GM18517 (cell line): ENCODE data around the gene BEST3.

Source experiments
- ATAC-seq: cut with Tn5 transposase; IDR thresholded peaks from one replicate; pipeline ENCODE4 v1.9.1; 2021; ENCODE audit warnings: mild to moderate bottlenecking, moderate library complexity; ENCODE audit not compliant: unreplicated experiment

Gene BEST3

GRCh38 chr12:69698769-69699540 lies at the start of gene BEST3:
TSS of gene BEST3 (minus strand) at chr12:69699303. CDS start at chr12:69697798, 1,505 bp downstream.
- no peak for ATAC-seq

- ATAC-seq, result no peak
Observed at GRCh38 chr12:69744109-69744508, 45.0 kb upstream of the BEST3 start.

GRCh38 chr12:69739287-69740191 lies 40.4 kb upstream of the BEST3 start:
- ATAC-seq, result peak; percentile 48

DNA sequence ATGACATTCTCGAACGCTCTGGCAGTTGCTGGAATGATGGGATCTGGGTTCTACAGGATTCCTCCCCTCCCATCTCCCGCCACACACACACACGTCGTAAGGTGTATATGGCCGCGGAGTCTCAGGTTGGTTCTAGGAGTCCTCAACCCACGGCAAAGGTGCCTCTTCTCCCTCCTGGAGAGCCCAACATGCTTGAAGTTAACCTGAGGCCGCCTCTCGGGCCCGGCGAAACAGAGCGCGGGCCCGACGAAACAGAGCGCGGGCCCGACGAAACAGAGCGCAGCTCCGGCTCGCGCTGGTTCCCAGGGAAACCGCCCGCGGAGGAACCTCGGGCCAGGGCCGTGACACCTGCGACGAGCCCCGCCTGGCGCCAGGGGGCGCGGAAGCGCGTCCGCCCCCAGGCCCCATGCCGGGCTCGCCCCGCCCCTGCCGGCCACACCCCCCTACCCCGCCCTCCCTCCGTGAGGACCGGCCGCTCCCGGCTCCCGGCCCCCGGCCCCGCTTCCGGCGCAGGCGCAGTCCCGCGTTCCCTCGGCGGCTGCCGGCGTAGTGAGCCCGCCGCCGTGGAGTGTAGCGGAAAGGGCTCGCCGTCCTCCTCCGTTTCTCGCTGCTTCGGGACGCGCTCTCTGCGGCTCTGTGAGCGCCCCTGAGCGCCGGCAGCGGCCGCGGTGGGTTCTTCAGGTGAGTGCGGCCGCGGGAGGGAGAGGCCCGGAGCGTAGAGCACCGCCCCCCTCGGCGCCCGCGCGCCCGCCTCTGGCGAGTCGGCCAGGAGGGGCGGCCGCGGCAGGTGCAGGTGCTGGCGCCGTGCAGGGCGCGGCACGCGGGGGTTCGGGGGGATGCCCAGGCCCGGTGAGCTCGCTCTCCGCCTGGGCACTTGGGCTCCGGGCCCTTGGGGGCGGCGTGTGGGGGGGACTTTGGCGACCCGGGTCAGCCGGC lies 39.5 kb upstream of the BEST3 start, which contains the start of gene RAB3IP:
TSS of gene RAB3IP (plus strand) at position 510 of the 936 bp plus-strand sequence. CDS start 16,549 bp downstream, outside the sequence.
- peak; percentile 76 for ATAC-seq

DNA sequence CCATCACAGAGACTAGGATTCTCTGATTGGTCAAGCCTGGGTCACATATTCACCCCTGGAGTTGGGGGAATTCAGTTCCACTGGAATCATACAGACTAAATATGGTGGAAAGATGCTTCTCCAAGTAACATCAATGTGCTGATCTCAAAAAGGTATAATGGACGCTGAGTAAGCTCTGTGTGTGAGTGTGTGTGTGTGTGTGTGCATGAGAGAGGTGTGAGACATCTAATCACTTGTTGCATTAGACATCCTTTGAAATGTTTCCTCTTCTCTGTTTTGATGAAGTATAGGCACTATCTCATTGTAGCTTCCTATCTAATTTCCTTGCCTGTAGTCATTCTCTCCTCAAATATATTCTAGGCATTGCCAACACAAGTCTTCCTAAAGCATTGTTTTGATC lies 34.5 kb upstream of the BEST3 start:
- no peak for ATAC-seq

DNA sequence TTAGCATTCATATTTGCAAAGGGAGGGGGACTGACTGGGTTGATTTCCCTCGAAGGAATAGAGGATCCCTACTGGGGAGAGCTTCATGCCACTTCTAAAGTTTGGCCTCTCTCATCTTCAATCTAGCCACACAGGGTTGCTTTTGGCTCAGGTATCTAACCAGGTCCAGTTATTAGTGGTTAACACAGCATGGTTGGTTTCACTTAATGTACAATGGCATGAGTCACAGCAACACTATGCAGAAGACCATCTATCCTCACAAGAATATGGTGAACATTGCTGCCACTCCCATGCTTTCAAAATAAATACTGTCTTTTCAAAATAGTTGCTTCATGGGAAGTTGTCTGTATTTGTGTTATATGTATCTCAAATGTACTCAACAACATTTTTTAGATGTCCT lies 33.0 kb upstream of the BEST3 start:
- ATAC-seq, result no peak

DNA sequence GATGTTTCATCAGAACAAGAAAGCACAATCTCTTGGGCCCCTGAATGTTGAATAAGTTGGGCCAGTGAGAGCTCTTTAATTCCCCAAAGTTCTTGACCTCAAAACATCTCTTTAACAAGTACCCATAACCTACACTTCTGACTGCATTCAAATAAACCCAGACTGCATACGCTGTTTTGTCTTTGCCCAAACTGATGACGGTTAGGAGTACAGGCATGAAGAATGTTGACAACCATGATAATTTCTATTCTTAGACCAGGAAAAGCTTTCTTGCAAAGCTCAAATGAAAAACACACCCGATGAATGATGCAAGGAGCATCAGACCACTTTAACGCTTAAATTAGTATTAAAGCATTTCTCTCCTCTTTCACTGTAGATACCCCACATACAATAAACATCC lies 27.8 kb upstream of the BEST3 start:
- no peak for ATAC-seq

- no peak for ATAC-seq
Observed at GRCh38 chr12:69720750-69721149, 21.6 kb upstream of the BEST3 start.

DNA sequence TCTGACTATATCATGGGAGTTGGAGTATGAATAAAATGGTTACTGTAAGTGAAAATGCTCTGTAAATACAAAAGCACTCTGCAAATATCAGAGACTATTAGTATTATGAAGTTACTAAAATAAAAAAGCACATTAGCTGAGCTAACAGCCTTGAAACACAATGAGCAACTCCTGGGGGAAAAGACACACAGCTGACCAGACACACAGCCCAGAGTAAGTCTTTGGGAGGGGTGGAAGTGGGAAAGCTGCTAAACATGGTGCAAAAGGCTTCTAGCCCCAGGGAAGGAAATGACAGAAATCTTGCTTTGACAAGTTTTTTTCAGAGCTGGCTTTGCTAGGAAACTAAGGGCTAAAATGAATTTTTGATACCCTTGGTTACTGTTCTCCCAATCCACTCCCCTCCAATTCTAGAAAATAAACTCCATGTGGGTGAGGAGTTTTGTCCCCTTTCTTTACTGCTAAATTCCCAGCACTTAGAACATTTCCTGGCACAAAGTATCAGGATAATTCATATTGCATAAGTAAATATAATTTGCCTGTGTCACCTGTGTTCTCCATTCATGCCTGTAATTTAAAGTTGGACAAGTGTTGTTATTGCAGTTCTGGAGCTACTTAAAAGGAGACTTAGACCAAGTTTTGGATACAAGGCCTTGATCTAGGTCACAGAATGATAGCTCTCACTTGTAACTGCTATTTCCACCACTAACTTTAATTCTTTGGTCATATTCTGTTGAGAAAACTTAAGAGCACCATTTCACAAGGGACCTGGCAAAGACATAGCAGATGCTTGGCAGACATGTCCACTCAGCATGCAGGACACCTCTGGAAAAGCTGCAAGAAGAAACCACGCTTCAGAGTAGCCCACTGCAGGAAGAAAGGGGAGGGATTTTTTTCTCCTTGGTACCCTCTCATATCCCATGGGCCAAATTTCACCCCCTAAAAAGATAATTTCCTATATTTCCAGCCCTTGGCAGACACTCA lies 20.5 kb upstream of the BEST3 start:
- ATAC-seq, result no peak

DNA sequence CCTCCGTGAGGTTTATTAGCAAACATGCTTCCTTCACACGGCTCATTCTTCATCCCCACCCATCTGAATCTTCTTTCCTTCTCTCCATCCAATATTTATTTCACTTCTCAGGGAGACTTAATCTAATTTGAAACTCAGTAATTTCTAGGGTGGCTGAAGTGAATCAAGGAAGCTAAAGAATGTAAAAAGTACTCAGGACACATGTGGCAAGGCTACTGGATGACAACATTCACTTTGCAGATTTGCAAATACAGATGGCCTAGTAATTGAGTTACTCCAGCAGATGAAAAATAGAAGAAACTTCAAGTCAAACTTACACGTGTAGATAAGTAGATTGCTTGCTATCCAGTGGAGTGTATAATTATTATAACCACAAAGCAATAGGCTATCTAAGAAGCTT lies 15.4 kb upstream of the BEST3 start:
- ATAC-seq, result no peak

DNA sequence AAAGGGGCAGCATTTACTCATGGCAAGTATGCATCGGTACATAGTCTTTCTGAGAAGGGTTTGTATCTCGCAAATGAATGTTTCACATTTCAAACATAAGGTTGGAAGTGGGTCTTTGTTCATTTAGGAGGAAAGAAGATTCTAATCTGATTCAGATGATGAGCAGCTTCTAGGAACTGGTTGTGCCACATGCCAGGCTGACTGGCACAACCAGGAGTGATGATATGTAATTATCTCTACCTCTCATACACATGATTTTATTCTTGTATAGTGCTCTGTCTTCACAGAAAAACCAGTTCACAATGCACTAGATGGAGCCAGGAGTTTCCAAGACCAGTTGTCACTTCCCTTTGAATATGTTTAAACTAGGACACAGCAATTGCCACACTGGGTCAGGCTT lies 13.7 kb upstream of the BEST3 start:
- no peak for ATAC-seq

- ATAC-seq, result no peak
Observed at GRCh38 chr12:69708649-69709048, 9.5 kb upstream of the BEST3 start.

- ATAC-seq, result no peak
Observed at GRCh38 chr12:69704357-69704756, 5.3 kb upstream of the BEST3 start.

DNA sequence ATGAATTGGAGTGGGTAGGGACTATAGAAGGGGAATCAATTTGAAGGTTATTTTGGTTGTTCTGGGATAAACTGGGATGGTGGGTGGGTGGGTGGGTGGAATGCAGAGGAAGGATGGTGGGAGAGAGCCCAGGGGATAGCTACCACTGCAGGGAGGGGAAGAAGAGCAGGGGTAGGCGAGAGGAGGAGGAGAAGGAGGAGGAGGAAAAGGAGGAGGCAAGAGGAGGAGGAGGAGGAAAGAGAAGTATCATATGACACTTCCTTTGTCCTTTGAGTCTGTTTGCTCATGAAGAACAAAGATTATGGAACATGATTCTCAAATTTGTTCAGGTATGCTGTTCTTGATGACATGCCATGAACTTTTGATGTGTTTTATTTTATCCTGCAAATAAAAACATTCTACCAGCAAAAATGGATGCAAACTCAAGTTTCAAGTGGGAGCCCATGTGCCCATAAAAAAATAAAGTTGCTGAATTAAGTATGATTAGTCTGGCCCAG lies 4.1 kb upstream of the BEST3 start:
- no peak for ATAC-seq

GRCh38 chr12:69701826-69702225 lies 2.7 kb upstream of the BEST3 start:
- ATAC-seq, result no peak

GRCh38 chr12:69698054-69698453 lies 1.0 kb downstream of the BEST3 start:
- ATAC-seq, result no peak

DNA sequence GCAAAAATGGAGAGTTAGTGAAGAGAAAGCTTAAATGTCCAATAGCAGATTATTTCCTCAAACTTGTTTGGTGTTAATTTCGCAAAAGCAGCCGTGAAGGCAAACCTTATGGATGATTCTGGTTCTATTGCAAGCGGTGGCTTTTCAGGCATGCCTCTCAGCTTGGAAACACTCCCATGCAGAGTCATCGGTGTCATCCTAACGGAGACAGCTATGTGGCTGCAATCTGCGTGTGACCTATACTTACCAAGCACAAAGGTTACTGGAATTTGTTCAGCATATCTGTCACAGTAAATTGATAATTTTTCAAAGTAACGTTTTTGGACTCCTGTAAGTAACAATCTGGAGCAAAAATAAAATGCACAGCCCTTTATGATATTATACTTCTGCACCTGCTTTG lies 5.0 kb downstream of the BEST3 start:
- ATAC-seq, result no peak

DNA sequence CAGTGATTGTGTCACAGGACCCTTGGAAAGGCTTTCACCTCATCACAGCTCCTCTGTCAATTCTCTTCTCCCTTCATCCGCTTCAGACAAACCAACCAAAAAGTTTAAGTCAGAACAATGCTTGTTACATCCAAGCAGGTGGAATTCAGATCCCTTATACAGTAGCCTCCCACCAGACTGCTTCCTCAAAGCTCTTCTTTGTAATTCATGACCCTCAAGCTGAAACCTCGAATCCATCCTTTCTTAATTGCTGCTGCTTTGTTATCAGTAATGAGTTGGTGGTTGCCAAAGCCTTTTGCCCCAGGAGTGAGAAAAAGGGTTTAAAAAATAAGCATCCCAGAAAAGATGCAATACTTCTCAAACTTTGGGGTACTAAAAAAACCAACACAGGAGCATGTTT lies 9.5 kb downstream of the BEST3 start:
- ATAC-seq, result no peak
